ENCODE measurements around the gene PRMT1.
"Not testable (repeated sequence)": the region's sequence is repeated elsewhere in the genome, so short reads cannot be mapped to it uniquely, and the experiment has no call there.

PRMT1 gene

DNA sequence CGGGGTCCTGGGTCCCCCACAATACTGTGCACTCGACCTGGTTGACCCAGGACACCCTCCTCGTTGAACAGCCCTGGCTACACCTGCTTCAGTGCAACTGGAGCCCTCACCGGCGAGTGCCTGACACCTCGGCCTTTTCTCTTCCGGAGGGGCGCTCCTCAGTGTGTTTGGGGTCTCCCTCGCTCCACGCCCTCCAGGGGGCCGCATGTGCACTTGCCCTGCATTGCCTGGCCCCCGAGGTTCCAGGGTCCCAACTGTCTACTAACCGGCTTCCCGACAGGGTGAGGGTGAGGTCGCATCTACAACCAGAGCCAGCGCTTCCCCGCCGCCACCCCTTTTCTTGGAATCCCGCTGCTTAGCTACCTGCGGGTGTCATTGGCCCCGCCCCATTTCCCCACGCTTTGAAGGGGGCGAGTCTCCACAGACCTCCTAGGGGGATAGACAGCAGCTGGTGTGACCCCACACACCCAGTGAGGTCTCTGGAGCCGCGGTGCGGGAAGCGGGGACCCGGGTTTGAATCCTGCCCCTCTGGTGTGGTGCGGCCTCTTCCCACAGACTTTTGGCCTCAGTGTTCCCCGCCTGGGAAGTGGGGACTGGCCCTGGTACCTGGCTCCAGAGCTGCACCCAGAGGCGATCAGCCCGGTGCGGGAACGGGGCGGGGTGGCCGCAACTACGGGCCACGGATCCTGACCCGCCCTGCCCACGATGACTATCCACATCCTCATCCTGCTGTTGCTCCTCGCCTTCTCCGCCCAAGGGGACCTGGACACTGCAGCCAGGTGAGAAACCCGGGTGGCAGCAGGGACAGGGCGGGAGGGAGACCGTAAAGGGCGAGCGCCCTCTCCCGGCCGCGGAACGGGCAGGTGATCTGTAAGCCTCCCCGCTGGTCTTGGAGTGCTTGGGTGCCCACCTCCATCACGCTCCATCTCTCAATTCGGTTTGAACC is 12.3 kb downstream of the PRMT1 start, which contains the start of gene ADM5:
TSS of gene ADM5 (plus strand) at position 462 of the 946 bp plus-strand sequence. CDS start at position 706, 244 bp downstream.
- peak; percentile 83 for DNase-seq

DNA sequence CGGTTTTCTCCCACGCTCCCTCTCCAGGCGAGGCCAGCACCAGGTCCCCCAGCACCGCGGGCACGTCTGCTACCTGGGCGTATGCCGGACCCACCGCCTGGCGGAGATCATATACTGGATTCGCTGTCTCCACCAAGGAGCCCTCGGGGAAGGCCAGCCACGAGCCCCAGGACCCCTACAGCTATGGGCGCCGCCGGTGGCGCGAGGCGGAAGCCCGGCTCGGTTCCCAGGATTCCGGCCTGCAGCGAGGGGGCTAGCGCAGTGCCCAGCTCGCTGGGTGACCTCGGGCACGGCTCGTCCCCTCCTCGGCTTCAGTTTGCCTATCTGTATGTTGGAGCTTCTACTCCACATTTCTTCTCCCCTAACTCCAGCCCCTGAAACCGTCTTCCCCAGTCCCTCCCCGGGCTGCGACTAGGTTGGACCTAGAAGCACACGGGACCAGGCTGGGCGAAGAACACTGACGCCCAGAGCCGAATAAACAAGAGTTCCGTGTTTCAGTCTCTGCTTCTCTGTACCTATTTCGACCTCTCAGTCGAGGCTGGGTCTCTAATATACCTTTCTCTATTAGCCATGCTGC is 13.1 kb downstream of the PRMT1 start:
- DNase-seq: no peak

- DNase-seq: peak; percentile 84
Measured at GRCh38 chr19:49690656-49691242, 13.7 kb downstream of the PRMT1 start, which contains the start of gene CPT1C. TSS of gene CPT1C (plus strand) at chr19:49691116. CDS start at chr19:49692253, 1,137 bp downstream.

DNA sequence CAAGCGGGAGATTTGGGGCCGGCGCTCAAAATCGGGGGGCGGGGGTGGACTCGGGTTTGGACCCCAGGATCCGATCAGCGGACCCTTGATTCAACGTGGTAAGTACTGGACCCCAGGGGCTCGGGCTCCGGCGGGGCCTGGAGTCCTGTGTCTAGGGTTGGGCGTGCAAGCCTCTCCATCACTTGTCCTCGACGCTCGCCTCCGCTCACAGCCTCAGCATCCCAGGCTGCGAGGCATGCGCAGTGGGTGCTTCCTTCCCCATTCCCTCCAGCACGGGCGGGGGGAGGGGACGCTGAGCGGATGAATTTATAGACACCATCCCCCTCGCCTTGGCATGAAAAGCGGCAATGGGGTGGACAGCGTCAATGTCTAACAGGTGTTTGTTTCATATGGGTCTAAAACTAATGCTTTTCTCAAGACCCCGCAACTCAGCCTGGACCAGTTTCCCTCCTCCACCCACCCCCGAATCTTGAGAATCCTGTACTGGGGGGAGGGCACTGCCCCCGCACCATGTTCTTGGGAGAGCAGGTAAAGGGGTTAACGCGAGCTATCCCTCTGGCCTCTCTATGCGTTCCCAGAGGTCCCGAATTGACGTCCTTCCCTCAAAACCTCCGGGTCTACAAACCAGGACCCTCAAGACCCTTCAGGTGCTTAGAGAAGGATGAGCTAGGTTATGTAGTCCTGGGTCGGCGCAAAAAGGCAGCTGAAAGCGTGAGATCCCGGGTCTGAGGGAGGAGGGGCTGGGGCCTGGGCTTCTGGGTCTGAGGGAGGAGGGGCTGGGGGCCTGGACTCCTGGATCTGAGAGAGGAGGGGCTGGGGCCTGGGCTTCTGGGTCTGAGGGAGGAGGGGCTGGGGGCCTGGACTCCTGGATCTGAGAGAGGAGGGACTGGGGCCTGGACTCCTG is 14.4 kb downstream of the PRMT1 start:
- DNase-seq: peak; percentile 76

DNA sequence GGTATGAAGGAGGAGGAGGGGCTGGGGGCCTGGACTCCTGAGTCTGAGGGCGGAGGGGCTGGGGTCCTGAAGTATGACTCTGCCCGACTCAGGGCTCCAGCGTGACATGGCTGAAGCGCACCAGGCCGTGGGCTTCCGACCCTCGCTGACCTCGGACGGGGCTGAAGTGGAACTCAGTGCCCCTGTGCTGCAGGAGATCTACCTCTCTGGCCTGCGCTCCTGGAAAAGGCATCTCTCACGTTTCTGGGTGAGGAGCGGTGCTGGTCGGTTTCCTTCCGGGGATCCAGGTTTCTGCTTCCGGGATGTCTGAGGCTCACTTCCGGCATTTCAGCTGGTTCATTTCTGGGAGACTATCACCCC is 15.1 kb downstream of the PRMT1 start:
- DNase-seq: no peak

GRCh38 chr19:49696115-49696514 is 19.0 kb downstream of the PRMT1 start:
- DNase-seq: no peak

DNA sequence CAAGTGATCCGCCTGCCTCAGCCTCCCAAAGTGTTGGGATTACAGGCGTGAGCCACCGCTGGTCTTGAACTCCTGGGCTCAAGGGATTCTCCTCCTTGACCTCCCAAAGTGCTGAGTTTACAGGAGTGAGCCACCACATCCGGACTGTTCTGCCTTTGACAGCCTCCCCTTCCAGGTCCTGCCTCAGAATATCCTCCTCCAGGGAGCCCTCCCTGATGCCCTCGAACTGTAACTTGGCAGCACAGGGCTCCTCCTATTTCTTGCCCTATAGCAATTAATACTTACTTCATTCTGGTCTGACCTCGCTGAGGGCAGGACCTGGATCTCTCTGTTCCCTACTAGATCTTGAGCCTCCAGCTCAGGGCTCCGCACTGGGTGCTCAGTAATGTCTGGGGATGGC is 19.8 kb downstream of the PRMT1 start:
- DNase-seq: no peak

GRCh38 chr19:49699364-49699763 is 22.3 kb downstream of the PRMT1 start:
- DNase-seq: no peak

DNA sequence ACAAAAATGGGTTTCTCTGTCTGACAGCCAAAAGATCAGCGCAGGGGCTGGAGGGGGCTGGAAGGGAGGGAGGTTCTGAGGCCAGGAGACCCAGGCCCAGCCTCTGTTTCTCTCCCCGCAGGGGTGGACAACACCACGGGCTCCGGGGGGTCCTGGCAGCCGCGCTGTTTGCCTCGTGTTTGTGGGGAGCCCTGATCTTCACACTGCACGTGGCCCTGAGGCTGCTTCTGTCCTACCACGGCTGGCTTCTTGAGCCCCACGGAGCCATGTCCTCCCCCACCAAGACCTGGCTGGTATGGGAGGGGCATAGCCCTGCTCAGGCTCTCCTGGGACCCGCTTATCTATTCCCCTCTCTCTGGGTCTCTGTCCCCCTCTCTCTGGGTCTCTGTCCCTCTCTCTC is 23.5 kb downstream of the PRMT1 start:
- no peak for DNase-seq

DNA sequence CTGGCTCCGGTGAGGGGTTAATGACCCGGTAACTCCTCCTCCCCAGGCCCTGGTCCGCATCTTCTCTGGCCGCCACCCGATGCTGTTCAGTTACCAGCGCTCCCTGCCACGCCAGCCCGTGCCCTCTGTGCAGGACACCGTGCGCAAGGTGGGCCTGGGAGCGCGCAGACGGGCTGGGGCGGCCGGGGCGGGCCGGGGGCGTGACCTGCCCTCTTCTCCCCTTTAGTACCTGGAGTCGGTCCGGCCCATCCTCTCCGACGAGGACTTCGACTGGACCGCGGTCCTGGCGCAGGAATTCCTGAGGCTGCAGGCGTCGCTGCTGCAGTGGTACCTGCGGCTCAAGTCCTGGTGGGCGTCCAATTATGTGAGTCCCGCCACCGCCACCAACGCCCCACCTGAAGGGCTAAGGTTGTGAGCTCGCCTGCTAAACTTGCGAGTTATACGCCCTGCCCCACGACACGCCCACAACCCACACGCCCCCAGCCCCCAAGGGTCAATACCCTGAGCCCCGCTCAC is 24.3 kb downstream of the PRMT1 start:
- no peak for DNase-seq

DNA sequence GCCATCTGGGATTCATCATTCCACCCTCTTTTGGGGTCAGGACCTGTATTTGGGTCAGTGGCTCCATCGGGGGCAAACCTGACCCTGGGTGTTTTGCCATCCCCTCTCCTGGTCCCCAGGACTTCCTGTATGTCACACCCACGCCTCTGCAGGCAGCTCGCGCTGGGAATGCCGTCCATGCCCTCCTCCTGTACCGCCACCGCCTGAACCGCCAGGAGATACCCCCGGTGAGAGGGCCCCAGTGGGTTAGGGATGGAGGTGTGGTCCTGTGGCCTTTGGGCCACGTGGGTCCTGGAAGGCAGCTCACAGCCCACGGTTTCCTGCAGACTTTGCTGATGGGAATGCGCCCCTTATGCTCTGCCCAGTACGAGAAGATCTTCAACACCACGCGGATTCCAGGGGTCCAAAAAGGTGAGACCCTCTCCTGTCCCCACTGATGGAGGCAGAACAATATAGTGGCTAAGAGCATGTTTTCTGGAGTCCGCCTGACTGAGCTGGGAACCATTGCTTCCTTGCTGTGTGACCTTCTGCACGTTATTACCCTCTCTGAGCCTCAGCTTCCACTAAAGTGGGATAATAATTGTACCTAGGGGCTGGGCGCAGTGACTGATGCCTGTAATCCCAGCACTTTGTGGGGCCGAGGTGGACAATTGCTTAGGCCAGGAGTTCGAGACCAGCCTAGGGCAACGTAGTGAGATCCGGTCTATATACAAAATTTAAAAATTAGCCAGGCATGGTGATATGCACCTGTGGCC is 28.0 kb downstream of the PRMT1 start:
- DNase-seq: no peak

GRCh38 chr19:49705919-49706318 is 28.8 kb downstream of the PRMT1 start:
- DNase-seq: no peak

DNA sequence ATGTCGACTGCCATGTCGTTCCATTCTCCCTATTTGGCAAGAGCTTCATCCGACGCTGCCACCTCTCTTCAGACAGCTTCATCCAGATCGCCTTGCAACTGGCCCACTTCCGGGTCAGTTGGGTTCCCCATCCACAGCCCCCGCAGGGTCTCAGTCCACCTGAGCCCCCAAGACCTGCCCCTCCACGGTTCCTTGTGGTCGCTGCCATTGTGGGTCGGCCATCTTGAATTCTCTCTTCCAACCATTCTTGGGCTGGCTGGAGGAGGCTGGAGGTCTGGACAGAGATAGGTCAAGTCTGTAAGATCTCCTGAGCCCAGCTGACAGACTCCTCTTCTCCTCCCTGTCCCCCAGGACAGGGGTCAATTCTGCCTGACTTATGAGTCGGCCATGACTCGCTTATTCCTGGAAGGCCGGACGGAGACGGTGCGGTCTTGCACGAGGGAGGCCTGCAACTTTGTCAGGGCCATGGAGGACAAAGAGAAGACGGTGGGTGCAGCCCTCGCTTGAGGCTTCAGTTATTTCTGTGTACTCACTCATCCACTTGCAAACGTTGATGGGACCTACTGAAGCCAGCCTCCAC is 33.4 kb downstream of the PRMT1 start:
- DNase-seq: no peak

DNA sequence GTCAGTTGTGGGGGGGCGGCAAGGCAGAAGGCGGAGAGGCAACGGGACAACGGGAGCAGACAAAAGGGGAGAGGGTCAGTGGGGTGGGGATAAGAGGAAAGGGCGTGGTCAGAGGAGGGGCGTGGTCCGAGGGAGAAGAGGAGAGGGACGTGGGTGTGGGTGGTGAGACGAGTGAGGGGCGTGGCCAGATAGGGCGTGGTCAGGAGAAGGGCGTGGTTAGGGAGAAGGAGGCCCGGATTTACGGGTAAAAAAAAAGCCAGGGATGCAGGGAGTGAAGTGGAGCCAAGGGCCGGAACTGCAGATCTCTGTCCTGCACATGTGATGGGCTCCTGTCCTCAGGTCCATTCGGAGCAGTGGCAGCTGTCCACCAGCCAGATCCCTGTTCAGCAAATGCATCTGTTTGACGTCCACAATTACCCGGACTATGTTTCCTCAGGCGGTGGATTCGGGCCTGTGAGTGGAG is 35.4 kb downstream of the PRMT1 start:
- DNase-seq: no peak

DNA sequence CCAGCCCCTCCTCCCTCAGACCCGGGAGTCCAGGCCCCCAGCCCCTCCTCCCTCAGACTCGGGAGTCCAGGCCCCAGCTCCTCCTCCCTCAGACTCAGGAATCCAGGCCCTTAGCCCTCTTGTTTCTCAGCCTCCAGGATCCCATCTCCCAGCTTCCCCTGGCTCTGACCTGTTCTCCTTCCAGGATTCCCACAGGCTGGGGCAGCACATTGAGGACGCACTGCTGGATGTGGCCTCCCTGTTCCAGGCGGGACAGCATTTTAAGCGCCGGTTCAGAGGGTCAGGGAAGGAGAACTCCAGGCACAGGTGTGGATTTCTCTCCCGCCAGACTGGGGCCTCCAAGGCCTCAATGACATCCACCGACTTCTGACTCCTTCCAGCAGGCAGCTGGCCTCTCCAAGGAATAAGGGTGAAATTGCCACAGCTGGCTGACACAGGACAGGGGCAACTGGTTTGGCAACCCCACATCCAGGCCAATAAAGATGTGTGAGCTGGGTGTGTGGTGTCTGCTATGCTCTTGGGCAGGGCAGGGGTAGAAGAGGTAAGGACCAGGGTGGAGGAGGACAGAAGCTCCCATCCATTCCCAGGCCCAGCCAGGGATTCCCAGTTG is 36.3 kb downstream of the PRMT1 start:
- DNase-seq: no peak

DNA sequence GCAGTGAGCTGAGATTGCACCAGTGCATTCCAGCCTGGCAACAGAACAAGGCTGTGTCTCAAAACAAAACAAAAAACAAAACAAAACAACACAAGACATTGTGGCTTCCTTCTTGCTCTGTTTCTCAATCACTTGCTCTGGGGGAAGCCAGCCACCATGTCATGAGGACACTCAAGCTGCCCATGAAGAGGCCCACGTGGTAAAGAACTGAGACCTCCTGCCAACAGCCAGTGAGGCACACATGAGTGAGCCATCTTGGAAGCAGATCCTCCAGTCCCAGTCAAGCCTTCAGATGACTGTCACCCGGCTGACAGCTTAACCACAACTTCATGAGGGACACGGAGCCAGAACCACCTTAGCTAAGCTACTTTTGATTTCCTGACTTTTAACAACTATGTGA is 39.1 kb downstream of the PRMT1 start:
- DNase-seq: no peak

DNA sequence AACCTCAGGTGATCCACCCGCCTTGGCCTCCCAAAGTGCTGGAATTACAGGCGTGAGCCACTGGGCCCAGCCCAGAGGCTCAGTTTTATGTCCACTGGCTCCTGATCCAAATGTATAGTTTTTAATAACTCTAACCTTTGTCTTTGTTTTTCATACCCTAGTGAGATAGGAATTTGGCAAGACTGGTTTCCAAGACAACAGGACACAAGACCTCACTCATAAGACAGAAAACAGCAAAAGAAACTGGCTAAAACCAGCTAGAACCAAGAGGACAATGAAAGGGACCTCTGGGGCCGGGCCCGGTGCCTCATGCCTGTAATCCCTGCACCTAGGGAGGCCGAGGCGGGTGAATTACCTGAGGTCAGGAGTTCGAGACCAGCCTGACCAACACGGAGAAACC is 41.4 kb downstream of the PRMT1 start:
- DNase-seq: no peak

DNA sequence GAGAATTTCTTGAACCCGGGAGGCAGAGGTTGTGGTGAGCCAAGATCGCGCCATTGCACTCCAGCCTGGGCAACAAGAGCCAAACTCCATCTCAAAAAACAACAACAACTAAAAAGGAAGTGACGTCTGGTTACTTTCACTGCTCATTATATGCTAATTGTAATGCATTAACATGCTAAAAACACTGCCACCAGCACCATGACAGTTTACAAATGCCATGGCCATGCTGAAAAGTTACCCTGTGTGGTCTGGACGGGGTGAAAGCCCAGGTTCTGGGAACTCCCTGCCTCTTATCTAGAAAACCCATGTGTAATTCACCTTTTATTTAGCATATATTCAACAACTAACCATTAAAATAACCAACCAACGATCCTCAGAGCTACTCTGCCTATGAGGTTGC is 41.9 kb downstream of the PRMT1 start:
- DNase-seq: no peak

DNA sequence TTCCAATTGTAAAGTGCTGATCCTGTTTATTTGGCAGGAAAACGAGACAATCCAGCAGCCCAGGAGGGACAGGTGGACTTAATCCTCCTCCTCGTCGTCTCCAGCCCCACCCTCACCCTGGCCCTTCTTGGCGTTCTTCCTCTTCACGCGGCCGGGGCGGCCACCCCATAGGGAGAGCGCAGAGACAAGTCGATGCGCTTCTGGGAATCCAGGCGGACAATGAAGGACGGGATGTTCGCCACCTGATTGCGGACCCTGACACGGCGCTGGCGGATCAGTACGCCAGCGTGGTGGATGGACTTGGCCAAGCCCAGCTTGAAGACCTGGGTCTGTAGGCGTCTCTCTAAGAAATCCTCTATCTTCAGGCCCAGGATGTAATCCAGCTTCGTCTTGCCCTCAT is 42.3 kb downstream of the PRMT1 start:
- DNase-seq: not testable (repeated sequence)

DNA sequence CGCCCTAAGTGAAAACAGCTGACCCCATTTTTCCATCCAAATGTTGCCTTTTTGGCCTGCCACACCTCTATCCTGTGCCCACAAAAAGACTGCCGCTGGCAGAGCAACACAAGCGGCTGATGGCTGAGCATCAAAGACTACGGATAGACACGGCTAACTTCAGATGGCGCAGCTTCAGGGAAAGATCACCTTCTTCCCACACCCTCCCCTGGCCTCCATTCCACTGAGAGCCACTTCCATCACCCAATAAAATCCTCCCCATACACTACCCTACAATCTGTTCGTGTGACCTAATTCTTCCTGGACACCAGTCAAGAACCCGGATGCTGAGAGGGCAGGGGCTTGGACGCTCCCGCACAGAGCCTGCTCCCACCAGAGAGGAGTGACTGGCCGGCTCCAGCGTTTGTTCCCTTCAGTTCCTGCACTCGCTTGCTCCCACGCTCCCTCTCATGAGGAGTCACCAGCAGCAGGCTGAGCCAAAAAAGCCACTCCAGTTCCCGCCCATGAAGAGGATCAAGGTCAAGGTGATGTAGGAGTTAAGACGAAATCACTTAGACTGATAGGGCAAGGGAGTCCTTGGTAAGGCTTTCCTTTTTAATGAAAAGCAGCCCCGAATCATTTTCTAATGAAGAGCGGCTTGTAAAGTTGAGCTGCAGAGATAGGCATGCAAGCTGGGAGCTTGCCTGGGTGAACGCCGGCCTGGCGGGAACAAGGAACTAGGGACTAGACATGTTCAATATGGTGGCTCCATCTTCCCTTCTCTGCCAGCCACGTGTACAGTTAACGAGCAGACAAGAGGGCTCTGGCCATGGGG is 50.4 kb downstream of the PRMT1 start:
- DNase-seq: no peak

All from activated CD8-positive, alpha-beta memory T cell treated with anti-CD3 and anti-CD28 coated beads, Interleukin-2, amount 50 U/mL, for 48 hours (primary cell).